NK-92 treated with Interleukin-12 subunit alpha and Interleukin-12 subunit beta, amount 100 ng/mL, for 24 hours (cell line): Measurements from ENCODE around the gene CAMTA1.

Experiments
- DNase-seq: peaks from one replicate; lab custom pipeline; 2025; lab: John Stamatoyannopoulos, UW

Gene CAMTA1

DNA sequence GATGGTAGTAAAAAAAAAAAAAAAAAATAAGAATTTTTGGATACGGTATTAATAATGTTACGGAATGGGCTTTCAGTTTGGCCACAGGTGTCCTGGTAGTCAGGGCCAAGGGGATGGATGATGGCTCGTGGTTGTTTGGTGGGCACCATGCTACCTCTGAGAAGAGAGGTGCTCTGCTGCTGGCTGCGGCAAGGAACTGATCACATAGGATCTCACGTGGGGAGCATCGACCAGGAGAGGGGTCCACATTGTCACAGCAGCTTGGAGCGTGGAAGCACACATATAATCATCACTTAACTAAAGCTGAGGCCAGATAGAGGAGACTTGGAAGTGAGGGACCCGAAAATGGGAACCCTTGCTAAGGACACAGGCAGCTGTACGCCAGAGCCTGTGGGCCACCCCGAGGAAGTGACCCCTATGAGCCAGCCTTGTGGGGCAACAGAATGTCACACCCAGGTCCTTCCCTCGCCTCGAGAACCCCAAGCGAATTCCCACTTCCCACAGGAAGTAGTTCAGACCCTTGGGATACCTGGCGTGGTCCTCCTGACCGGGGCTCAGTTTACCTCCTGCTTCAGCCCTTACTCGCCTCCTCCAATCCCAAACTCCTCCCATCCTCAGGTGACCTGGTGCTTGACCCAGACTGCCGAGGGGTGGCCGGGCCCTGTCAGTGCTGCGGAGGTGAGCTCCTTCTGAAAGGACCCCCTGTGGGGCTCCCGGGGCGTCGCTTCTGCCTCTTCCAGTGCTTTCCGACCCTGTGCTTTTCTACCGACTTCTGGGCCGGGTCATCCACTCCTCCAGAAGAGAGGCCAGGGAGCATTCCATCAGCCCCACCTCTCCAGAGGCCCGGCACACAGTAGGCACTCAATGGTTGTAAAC, 222.0 kb downstream of the CAMTA1 start:
- DNase-seq = no peak

DNA sequence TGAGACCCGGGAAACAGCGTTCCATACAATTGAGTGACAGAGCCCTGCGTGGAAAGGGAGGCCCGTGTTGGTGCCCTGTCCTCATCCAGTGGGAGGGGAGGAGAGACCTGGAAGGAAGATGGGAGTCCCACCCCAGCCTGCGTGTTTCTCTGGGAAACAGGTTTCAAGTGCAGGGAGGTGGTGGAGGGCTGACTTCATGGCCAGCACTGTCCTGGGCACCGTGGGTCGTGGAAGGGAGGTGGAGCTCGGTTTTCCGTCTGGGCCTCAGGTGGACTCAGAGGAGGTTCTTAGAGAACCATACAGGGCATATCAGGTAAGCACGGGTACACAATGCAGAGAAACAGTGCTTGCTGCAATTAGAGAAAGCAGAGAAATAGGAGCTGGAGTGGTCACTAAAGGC, 222.6 kb downstream of the CAMTA1 start:
- DNase-seq = no peak

DNA sequence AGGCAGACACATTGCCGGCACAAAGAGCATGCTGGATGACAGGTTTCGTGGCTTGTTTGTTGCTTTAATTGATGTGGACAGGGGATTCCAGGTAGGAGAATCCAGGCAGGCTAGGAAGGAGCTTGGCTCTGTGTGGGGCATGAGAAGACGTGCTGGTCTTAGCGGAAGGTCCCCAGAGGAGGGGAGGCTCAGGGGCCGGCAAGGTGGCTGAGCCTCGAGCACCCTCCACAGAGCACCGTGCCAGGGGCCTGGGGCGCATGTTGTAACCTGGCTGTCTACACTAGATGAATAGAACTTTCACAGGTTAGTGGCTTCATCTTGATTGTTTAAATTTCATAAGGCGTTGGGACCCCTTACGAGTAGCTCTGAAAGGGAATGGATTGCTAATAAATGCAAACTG, 223.1 kb downstream of the CAMTA1 start:
- DNase-seq = no peak

DNA sequence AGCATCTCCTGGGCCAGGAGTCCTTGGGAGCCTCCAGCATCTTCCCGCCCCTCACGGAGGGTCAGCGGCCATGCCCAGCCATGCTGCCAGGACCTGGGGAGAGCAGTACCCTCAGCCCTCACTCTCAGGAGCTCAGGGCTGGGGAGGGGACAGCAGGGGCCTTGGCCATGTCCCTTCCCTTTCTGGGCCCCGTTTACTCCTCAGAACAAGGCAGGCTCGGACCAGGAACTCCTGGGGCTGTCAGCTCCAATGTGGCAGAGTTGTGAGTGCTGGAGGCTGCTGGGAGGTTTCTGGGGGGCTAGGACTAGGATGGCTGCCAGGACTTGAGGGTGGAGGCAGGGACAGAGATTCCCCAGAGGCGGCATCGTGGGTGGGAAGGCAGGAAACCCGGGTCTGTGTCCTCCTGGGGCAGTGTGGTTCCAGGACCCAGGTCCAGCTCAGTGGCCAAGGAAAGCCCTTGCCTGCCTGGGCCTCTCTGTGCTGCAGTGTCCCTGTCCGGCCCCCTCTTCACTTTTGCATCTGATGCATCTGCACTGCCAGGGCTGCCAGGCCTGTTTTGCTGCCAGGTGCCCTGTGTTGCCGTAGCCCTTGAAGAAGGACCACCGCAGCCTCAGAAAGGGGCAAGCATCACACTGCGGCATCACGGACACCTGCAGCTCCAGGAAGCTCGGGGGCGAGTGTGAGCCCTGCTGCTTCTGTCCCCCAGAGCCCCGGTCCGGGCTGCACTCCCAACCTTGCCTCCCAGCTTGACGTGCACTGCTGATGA, 223.9 kb downstream of the CAMTA1 start:
- no peak for DNase-seq

DNA sequence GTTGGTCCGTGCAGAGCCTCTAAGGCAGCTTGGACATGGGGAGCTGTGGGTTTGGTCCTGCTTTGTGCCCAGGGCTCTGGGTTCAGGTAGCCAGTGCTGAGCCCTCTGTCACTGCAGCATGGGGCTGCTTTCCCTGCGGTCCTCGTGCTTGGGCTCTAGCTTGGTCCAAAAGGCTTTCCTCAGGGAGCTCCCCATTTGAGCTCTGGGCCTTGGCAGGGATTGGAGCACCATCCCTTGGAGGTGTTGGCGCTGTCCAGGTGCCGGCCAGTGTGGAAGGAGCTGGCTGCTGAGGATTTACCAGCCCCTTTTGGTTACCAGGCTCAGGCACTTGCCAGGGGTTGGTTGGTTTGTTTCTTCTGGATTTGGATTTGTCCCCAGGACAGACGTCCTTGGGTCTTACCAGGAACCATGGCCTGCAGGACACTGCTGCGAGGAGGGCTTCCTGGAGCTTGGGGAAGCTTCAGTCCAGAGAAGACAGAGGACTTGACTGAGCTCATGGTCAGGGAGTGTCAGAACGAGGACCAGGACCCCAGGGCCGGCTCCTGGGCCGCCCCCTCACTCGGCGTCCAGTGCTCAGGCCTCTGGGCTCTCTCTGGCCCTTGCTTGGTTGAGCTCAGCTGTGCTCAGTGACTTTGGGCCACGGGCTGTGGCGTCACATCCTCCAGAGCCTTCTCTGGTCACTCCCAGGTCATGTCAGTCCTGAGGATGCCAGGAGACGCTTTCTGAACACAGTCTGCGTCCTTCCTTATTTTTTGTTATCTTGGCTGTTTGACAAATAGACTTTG, 224.7 kb downstream of the CAMTA1 start:
- DNase-seq = no peak

GRCh38 chr1:7010534-7011200, 225.4 kb downstream of the CAMTA1 start:
- no peak for DNase-seq

DNA sequence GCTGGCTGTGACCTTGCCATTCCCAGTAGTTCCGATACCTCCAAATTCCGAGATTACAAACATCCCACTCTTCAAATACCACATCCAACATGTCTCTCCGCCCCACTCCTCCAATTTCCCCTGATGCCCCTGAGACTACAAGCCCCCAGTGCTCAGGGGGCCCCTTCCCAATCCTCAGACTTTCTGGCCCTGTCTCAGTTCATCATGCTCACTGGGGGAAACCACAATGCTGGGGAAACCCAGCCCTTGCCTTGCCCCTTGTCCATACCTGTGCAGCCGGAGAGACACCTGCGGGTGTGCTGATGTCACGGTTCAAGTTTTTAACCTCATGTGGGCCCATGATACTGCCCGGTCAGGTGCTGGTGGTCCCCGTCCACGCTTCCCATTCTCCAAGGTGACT, 226.6 kb downstream of the CAMTA1 start:
- DNase-seq = no peak

DNA sequence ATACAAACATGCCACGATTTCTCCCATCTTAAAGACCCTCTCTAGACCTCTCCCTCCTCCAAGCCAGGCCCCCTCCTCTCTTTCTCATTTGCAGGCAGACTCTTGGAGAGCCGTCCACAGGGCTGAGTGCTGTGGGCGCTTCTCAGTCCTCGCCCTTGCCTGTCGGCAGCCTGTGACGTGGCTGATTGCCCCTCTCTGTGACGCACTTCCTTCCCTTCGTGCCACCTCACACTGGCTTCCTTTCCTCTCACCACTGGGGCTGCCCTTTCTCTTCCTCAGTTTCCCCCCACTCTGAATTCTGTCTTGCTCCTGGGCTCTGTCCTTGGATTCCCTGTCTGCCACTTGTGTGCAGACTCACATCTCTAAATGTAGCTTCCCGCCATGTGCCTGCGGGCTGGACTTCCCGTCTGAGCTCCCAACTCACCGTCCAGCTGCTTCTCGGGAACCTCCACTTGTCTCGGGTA, 227.2 kb downstream of the CAMTA1 start:
- DNase-seq = no peak

- DNase-seq = no peak
Measured at GRCh38 chr1:7013833-7014639, 228.8 kb downstream of the CAMTA1 start.

DNA sequence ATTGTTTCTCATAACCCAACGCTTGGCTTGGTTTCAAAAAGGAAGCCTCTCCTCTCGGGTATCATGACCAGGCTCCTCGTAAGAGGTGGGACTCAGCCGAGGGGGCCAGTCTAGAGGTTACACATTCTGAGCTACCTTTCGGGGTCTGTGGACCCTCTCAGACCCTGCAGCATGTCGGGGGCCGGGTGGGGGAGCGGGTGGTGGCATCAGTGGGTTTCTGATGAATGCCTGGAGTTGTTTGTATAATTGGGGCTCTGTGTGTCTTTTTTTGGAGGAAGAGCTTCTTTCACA, 229.3 kb downstream of the CAMTA1 start:
- no peak for DNase-seq

- DNase-seq = no peak
Measured at GRCh38 chr1:7015022-7015421, 229.8 kb downstream of the CAMTA1 start.

- no peak for DNase-seq
Measured at GRCh38 chr1:7018351-7018750, 233.1 kb downstream of the CAMTA1 start.

- DNase-seq = no peak
Measured at GRCh38 chr1:7018826-7019225, 233.6 kb downstream of the CAMTA1 start.

DNA sequence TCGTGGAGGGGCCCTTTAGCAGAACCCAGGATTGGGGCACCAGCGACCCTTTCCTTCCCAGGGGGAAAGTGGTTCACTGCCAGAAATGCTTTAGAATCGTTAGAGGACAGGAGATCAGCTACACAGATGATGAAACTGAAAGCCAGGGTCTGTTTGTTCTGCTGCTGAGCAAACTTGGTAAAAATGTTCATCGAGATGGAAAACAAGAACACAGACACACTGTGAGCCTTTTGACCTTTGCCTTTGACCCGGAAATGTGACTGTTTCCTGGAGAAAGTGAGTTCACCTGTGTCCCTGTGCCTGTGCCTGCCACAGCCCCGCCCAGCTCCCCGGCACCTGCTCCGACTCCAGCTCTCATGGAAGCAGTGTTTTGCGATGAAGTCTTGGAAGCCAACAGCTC, 234.3 kb downstream of the CAMTA1 start:
- no peak for DNase-seq

DNA sequence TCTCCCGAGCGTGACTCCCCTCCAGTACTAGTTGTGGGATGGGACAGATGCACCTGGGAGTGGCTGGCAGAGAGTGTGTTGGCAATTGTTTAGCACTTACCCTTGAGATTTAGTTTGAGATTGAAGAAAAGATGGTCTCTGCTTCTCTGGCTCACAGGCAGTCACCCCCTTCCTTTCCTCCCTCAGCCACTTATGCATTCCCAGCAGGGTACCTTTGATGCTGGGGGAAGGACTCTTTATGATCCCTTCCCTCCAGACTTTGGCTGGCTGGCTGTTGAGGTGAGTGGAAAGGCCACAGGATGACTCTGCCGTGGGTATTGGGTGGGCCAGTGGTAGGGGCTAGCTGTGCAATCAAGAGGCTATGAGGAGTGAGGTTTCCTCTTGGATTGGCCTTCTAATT, 236.8 kb downstream of the CAMTA1 start:
- no peak for DNase-seq

DNA sequence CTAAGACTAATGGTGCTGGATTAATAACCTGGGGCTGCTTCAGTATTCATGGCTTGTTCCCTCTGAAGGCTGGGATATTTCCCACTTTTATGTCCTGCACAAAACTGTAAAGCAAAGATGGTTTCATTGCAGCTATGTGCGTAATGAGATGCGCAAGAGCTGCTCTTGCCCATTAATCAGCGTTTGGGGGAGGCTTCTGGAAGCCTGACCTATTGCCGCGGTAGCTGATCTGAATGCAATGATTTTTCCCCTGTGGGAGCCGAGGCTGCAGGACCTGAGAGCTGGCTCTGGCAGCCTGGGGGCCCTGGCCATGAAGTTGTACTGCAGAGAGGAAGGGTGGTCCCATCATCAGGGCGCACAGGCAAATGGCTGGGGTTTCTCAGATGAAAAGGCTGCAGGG, 239.8 kb downstream of the CAMTA1 start:
- no peak for DNase-seq

DNA sequence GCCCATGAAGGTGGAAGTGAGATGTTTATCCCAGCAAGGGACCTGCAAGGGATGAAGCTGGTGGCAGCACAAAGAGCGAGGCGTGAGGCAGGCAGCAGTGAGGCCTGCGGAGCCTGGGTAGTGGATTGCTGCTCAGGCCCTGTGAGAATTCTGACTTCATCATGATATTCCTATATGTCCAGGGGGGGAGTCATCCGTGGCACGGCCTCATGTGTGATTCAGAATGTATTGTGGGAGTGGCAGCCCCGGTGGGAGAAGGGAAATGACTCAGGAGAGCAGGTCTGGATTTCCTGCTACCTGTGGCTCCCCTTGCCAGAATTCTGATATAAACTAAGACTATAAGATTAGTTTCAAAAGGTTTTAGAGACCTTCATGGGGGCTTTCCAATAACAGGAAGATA, 240.9 kb downstream of the CAMTA1 start:
- no peak for DNase-seq

DNA sequence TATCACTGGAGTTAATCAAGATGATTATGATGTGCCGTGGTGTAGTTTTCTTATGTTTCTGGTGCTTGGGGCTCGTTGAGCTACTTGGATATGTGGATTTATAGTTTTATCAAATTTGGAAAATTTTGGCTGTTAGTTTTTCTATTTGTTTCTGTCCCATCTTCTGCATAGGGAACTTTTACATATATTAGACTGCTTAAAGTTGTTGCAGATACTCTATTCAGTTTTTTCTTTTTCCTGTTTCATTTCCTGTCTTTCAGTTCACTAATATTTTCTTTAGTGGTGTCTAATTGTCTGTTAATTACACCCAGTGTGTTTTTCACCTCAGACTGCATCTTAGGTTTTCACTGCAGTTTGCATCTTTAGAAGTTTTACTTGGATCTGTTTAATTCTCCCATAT, 247.7 kb downstream of the CAMTA1 start:
- DNase-seq = no peak

DNA sequence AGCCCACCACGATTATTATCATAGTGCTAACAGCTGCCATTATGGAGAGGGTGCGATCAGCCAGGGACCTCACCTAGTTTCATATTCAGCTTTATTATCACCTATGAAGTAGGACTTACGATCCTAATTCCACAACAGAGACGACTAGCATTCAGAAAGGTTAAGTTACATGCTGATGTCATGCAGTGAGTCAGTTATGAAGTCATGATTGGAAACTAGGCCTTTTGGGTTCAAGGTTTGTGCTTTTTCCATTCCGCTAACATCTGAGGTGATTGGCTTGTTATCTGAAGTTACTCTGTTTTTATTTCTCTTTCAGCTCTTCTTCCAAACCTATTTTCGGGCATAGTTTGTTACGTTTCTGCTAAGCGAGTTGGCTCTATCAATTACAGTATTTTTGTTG, 251.1 kb downstream of the CAMTA1 start:
- no peak for DNase-seq

DNA sequence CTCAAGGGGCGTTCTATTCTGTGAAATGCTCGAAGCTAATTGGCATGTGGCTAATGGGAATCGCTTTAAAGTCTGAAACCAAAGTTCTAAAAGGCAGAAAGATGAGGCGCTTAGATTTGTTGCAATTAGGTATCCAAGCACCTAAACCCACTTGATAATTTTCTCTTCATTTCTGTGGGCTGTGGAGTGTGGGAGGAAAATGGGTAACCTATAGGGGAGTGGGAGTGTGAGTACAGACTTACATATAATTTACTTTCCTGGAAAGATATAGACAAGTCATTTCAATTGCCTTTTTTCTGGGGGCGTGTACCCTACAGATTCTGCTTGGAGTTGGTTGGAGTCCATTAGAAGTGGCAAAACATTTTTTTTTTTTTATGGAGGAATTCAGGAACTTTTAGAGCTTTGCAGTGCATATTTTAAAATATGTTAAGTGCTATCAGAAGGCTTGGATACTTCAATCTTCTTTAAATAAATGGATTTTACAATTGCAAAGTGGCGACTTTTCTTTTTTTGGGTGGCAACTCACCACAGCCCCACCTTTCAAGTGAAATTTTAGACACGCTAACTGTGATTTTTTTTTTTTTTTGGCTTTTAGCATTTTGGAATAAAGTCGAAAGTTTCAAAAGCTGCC, 254.5 kb downstream of the CAMTA1 start:
- no peak for DNase-seq
